ENCODE data around the gene CEP112. TPM values are rescaled to one million over a fixed set of nuclear protein-coding genes. Genes with fewer than 3 reads are reported as not detected.

Gene CEP112
- total and polyA plus RNA-seq, 2 of the 8 experiments (the other 6 are each of a cell fraction or from before 2014, with no cell fraction given), result 0.62 to 3.1 TPM

DNA sequence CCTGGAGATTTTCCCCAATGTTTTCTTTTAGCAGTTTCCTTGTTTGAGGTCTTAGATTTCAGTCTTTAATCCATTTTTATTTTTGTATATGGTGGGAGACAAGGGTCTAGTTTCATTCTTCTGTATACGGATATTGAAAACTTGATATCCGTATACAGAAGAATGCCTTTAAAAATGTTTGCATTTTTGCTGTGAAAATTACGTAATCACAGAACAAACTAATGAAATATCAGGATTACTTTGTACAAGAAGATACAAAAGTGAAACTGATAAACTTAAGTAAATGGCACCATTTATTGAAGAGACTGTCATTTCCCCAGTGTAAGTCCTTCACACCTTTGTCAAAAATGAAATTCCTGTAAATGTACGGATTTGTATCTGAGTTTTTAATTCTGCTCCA is 13.3 kb downstream of the CEP112 start (continued):
- TF ChIP-seq, protein P1, sequence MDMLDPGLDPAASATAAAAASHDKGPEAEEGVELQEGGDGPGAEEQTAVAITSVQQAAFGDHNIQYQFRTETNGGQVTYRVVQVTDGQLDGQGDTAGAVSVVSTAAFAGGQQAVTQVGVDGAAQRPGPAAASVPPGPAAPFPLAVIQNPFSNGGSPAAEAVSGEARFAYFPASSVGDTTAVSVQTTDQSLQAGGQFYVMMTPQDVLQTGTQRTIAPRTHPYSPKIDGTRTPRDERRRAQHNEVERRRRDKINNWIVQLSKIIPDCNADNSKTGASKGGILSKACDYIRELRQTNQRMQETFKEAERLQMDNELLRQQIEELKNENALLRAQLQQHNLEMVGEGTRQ (IDR thresholded peaks at IDR 0.05; ENCODE audit: low read length), result no peak
- TF ChIP-seq CTCF (IDR thresholded peaks at IDR 0.05; ENCODE audit: control extremely low read depth in 1 of 3, insufficient read depth in 1 of 3, low read depth in 1 of 3, low read length in 3 of 3) (no peak), RXRA (IDR thresholded peaks at IDR 0.05; ENCODE audit: insufficient read depth, low read depth, low read length) (no peak), ATF3 (IDR thresholded peaks at IDR 0.05; ENCODE audit: insufficient read depth, low read depth, low read length) (no peak), RFX5 (IDR thresholded peaks at IDR 0.05; ENCODE audit: borderline replicate concordance, low read depth, low read length) (no peak)

Measured in H1 (cell line).